HG03060 (cell line): ENCODE data around the gene HINFP.
A peak's percentile ranks its signal among the peaks of the same experiment; 100 is the strongest.

ENCODE experiments used
- ATAC-seq: cut with Tn5 transposase; IDR thresholded peaks from one replicate; pipeline ENCODE4 v1.9.1; 2021; ENCODE audit warnings: low read depth, moderate number of reproducible peaks; ENCODE audit not compliant: unreplicated experiment

HINFP gene, protein sequence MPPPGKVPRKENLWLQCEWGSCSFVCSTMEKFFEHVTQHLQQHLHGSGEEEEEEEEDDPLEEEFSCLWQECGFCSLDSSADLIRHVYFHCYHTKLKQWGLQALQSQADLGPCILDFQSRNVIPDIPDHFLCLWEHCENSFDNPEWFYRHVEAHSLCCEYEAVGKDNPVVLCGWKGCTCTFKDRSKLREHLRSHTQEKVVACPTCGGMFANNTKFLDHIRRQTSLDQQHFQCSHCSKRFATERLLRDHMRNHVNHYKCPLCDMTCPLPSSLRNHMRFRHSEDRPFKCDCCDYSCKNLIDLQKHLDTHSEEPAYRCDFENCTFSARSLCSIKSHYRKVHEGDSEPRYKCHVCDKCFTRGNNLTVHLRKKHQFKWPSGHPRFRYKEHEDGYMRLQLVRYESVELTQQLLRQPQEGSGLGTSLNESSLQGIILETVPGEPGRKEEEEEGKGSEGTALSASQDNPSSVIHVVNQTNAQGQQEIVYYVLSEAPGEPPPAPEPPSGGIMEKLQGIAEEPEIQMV

DNA sequence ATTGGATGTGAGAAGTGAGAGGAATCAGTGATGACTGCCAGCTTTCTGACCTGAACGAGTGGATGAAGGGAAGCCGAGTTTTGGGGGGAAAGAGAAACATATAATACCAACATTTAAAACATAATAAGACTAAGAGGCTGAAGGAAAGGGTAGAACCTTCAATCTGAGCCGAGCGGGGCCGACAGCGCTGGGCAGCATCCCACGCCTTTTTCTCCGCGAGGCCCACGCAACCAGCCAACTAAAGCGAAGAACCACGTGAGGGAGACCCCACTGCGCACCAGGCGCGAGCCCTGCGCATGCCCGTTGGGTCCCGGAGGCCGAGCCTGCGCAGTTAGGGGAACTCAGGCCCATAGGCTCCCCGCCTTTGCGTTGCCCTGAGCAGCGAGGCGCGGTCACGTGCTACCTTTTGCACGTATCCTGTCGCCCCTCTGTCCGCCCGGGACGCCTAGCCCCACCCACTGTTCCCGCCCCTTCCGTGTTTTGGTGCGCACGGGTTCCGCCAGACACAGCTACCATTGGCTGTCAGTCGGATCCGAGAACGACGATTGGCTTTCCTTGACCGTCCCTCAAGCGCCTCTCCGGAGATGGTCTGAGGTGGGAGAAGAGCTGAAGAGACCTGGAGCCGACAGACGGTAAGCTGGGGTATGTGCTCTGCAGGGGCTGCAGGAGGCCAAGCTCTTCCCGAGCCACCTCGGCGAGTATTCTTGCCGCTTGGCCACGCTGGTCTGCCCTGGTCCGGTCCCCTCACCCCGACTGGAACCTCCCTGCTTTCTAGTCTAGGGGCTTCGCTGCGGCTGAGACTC, at the start of gene HINFP:
Gene HINFP (plus strand): TSS at position 573 of the 803 bp plus-strand sequence. CDS start 5,365 bp downstream, outside the sequence.
- peak; percentile 86 for ATAC-seq

DNA sequence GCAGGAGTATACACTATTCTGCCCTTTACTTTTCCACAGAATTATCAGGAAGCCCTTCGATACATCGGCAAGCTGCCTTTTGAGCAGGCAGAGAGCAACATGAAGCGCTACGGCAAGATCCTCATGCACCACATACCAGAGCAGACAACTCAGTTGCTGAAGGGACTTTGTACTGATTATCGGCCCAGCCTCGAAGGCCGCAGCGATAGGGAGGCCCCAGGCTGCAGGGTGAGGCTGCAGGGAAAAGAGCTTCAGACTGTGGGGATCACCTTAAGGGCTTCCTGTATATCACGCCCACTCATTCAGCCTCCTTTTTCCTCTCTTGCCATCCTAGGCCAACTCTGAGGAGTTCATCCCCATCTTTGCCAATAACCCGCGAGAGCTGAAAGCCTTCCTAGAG, 43.5 kb upstream of the HINFP start:
- no peak for ATAC-seq

DNA sequence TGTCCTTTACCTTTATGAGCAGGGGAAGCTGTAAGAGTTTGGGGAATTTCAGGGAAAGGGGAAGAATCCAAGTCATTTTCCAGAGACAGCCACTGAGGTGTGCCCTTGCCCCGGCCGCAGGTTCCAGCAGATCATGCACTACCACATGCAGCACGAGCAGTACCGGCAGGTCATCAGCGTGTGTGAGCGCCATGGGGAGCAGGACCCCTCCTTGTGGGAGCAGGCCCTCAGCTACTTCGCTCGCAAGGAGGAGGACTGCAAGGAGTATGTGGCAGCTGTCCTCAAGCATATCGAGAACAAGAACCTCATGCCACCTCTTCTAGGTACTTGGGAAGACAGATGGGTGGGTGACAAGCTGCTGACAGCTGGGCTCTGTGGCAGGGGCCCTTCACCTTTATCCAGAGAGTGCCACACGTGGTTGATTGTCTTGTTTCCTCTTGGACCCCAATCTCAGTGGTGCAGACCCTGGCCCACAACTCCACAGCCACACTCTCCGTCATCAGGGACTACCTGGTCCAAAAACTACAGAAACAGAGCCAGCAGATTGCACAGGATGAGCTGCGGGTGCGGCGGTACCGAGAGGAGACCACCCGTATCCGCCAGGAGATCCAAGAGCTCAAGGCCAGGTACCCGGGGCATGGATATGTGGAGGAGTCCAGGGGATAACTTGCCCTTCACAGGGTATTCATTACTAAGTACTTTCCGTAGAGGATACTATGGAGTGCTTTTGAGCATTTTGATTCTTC, 42.5 kb upstream of the HINFP start:
- no peak for ATAC-seq

DNA sequence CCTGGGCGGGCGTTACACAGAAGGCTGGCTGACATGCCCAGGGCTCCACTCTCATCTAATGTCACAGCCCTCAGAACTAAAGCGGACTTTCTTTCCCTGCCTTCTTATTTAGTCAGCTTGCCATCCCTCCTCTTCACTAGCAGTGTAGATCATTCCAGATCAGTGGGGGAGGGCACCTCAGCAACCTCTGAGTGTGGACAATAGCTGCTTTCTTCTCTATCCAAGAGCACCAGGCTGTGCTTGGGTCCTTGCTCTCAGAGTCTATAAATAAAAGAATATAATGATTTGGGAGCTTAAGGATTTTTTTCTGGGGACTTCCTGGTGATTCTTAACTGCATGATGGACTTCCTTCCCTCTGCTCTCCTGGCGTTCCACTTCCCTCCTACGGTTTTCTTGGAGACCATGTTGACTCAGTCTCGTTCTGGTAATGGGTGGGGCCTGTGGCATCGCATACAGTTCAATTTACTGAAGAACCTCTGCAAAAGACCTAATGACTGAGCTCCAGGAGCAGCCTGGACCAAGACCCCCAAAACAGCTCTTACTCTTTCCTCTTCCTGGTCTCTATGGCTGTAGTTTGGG, 39.6 kb upstream of the HINFP start:
- no peak for ATAC-seq

DNA sequence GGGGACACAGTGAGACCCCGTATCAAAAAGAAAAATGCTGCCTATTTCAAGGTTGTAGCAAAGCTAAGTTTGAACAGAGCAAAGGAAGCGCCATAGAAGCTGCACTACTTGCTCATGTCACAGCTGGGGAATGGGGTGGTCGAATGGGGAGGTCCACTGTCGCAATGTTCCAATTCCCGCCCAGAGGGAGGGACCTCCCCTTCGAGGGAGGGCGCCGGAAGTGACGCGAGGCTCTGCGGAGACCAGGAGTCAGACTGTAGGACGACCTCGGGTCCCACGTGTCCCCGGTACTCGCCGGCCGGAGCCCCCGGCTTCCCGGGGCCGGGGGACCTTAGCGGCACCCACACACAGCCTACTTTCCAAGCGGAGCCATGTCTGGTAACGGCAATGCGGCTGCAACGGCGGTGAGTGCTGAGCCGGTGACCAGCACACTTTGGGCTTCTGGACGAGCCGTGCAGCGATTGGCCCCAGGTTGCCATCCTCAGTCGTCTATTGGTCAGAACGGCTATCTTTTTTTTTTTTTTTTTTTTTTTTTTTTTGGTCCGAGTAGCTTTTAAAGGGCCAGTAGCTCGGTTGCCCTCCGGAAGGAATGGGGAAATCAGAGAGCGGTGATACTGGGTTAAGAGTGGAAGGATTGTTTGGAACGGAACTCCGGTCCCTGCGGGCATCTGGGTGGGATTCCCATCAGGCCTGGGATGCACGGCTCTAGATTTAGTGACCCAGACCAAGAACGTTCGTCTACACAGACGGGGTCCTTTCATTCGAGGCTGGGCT, 36.5 kb upstream of the HINFP start, which contains the start of gene HMBS:
Gene HMBS (plus strand): TSS at position 219 of the 774 bp plus-strand sequence. CDS start 153 bp downstream, at position 372.
- peak; percentile 71 for ATAC-seq

DNA sequence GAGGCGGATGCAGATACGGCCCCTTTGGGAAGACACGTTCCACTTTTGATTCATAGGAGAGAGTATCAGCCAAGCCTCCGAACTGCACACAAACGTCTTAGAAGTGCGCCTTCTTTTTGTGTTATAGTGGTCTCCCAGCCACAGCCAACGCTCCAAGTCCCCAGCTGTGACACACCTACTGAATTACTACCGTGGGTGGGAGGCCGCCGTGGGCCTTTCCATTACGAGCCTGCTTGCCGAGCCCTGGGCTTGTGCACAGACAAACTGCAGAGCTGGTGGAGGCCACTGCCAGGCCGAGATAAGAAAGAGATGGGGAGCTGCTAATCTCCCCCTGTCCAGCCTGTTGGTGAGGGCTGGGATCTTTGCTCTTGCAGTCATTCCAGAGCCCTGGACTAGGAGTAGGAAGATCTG, 35.9 kb upstream of the HINFP start:
- ATAC-seq: no peak

DNA sequence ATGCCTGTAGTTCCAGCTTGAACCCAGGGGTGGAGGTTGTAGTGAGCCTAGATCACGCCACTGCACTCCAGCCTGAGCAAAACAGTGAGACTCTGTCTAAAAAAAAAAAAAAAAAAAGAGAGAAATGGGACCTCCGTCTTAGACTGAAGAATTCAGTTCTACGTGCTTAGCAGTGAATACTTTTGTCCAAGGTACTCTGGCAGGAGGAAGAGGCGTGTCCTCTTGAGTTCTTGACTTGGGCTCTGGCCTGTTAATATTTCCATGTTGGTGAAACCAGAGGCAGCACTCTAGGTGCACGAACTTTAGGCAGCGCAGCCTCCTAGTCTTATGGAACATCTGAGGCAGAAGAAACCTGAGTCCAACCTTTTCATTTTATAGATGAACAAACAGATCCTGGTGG, 34.3 kb upstream of the HINFP start:
- ATAC-seq: no peak

DNA sequence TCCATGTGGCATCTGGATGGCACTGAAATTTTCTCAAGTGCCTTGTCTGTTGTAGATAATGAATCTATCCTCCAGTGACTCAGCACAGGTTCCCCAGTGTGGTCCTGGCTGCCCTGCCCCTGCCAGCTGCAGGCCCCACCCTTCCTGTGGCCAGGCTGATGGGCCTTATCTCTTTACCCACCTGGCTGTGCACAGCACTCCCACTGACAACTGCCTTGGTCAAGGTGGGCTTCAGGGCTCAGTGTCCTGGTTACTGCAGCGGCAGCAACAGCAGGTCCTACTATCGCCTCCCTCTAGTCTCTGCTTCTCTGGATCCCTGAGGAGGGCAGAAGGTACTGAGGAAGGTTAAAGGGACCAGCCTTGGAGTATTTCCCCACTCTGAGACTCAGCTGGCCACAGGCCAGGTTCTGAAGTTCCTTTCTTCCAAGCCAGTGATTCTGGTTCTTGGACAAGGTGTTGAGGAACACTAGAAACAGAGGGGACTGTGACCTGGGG, 33.6 kb upstream of the HINFP start:
- ATAC-seq: no peak

DNA sequence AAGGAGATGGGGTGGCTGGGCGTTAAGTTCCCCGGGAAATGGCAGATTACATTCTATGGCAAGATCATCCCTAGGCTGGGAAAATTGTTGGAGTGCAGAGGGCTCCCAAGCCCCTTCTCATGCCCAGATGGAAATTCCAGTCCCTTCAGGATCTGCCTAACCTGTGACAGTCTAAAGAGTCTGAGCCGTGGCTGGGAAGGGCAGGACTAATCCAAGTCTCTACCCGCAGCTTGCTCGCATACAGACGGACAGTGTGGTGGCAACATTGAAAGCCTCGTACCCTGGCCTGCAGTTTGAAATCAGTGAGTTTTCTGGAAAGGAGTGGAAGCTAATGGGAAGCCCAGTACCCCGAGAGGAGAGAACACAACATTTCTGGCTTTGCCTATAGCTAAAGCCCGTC, 33.0 kb upstream of the HINFP start:
- no peak for ATAC-seq

DNA sequence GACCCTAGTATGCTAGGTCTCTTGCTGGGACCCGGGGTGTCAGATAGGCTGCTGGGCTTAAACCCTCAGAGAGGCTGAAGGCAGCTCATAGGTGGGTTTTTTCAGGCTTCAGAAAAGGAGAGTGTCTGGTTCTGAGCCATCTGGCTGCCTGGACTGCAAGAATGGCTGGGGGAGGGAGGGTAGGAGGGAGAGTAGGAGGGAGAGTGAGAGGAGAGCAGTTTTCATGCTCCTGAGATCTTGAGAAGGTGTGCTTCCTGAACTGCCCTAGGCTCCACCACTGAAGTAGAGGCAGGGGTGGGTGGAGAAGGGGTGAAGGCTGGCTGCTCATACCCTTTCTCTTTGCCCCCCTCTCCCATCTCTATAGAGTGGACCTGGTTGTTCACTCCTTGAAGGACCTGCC, 32.1 kb upstream of the HINFP start:
- ATAC-seq: no peak

DNA sequence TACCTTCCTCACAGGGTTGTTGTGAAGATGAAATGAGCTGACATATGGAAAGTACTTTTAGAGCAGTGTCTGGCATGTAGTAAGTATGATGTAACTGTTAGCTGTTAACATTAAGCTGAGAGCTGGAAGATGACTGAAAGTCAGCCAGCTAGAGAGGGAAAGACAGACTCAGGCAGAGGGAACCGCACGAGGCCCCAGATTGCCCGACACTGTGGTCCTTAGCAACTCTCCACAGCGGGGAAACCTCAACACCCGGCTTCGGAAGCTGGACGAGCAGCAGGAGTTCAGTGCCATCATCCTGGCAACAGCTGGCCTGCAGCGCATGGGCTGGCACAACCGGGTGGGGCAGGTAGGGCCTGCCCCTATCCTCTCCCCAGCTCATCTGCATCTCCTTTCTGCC, 30.2 kb upstream of the HINFP start:
- no peak for ATAC-seq

DNA sequence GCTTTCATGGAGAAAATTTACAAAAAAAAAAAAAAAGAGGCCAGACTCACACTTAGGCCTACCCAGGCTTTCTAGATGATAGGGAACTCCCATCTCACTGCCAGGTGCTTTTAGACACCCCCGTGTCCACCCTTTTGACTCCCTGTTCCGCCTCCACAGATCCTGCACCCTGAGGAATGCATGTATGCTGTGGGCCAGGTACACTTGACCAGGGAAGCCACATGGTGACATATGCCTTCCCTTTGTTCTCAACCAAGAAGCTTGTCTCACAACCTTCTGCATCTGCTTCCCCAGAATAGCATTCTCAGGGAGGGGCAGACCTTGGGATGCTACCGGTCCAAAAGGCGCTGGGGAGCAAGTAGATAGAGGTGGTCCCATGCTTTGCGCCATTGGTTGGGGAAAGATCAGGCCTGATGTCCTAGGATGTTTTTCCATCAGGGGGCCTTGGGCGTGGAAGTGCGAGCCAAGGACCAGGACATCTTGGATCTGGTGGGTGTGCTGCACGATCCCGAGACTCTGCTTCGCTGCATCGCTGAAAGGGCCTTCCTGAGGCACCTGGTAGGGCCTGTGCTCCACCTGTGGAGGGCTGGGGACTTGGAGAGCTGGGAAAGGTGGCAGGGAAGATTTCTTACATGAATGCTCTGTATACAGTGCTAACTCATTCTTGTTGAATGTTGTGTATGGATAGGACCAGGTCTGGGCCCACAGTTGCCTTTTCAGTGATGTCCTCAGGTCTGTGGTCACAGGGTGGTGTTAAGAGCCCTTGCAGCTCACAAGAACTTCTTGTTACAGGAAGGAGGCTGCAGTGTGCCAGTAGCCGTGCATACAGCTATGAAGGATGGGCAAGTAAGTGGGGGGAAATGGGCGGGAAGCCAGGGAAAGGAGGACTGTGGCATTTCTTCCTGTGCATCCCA, 29.2 kb upstream of the HINFP start:
- ATAC-seq: no peak

DNA sequence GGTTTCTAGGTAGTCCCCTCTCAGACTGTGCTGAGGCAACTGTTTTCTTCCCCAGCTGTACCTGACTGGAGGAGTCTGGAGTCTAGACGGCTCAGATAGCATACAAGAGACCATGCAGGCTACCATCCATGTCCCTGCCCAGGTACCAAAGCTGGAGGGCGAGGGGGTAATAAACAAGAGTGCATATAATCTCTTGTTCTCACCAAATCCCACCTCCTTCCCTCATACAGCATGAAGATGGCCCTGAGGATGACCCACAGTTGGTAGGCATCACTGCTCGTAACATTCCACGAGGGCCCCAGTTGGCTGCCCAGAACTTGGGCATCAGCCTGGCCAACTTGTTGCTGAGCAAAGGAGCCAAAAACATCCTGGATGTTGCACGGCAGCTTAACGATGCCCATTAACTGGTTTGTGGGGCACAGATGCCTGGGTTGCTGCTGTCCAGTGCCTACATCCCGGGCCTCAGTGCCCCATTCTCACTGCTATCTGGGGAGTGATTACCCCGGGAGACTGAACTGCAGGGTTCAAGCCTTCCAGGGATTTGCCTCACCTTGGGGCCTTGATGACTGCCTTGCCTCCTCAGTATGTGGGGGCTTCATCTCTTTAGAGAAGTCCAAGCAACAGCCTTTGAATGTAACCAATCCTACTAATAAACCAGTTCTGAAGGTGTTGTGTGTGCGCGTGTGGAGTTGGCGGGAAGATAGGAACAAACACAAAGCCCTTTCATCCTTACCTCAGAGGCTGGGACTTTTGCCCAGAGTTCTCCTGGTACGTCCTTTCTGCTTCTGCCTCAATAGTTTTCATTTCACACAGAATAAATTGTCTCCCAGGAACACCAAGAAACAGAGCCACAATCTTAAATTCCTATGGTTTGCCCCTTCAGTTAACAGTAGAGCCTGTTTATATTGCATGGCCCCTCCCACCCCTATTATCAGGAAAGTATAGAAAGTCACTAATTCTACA, 28.2 kb upstream of the HINFP start:
- no peak for ATAC-seq

DNA sequence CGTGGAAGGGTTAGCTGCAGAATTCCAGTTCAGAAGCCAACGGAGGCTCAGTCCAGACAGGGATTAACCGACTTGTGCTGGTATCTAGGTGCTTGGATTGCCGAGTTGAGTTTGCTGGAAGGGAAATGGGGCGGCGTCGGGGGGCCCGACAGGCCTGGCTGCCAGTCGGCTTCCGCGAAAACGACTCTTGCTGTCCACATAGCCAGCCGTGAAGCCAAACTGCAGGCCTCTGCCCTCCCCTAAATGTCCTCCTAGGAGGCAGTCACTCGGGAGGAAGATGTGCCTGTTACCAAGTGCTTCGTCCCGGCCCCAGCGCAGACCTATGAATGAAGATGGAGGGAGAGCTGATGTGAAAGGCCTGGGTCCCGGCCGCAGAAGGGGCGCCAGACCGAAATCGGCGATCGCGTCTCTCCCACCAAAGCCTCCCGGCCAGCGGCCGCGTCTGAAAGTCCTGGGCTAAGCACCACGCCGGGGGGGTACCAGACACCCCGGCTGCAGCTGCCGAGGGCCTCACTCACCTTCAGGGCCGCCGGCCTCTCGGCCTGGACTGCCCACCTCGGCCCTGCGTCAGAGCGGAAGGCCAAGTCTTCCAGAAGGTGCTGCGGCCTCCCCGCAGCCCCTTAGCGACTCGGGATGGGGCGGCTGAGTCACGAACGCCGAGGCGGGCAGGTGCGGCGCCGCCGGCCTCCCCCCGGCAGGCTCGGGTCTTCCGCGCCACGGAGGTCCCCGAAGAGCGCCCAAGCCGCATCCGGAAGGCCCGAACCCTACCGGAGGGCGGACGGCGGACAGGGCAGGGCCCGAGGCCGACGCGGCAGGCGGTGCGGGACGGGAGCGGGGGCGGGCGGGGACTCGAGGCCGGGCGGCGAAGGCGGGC, 27.2 kb upstream of the HINFP start:
- ATAC-seq: no peak

DNA sequence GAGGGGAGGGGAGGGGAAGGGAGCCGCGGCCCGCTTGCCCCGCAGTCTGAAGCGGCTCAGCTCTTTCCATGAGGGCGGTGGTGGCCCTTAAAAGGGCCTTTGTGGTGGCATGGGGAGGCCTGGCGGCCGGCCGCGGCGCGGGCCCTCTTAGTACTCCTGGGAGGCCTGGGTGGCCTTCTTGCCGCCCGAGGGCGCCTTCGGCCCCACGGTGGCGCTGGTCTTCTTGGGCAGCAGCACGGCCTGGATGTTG, 26.6 kb upstream of the HINFP start:
- peak; percentile 7 for ATAC-seq

DNA sequence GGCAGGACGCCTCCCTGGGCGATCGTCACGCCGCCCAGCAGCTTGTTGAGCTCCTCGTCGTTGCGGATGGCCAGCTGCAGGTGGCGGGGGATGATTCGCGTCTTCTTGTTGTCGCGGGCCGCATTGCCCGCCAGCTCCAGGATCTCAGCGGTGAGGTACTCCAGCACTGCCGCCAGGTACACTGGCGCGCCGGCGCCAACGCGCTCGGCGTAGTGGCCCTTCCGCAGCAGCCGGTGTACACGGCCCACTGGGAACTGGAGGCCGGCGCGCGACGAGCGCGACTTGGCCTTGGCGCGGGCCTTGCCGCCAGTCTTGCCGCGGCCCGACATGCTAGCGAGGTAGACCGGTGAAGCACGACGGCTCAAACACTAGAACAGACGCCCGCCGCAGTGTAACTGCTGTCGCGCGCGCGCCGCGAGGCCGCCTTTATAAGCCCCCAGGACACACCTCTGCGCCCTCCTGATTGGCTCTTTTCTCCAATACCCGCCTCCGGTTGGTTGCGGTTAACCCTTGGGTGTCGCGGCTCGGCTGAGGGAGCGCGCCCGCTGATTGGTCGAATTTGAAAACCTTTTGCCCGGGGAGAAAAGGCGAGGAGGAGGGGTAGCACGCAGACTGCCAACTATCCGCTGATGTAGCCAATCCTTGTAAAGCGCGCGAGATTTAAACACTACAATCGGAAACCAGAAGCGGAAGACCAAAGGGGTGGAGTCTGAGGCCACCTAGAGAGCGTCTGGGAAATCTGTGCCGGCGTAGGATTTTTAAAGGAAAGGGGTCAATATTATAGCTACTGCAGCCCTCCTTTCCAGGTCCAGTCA, 26.1 kb upstream of the HINFP start:
- peak; percentile 78 for ATAC-seq
